Measurements from ENCODE around the gene TBC1D14. TPM values are rescaled to one million over a fixed set of nuclear protein-coding genes. Genes with fewer than 3 reads are reported as not detected.
A peak's percentile ranks its signal among the peaks of the same experiment; 100 is the strongest.

TBC1D14 gene
- total and polyA plus RNA-seq, 2 experiments from 2014 or later: 33.6 to 50.8 TPM

- H4K20me1 ChIP-seq (ENCODE audit: insufficient read depth, poor library complexity, severe bottlenecking): no peaks in the 10 kb centered on the region
- WGBS (ENCODE audit: low lambda C conversion rate, missing lambda C conversion rate): 84% methylated on average over 8 of the region's 8 CpGs
- TF ChIP-seq CTCF (IDR thresholded peaks at IDR 0.05; ENCODE audit: poor library complexity) (no peak), EZH2phosphoT487 (IDR thresholded peaks at IDR 0.05; ENCODE audit: low read depth, severe bottlenecking, unreplicated experiment) (no peak), EZH2 (IDR thresholded peaks at IDR 0.05; ENCODE audit: borderline replicate concordance) (no peak)
These were observed 123.0 kb downstream of the TBC1D14 start for GRCh38 chr4:7032596-7032995.

GRCh38 chr4:7034262-7035081 lies 124.8 kb downstream of the TBC1D14 start:
- WGBS (ENCODE audit: low lambda C conversion rate, missing lambda C conversion rate): 60% methylated on average over 20 of the region's 20 CpGs

More at GRCh38 chr4:7032596-7032995, 123.0 kb downstream of the TBC1D14 start:
- Histone ChIP-seq H3K9me3 (ENCODE audit: low read depth) (no peaks in the 10 kb centered on the region), H3K36me3 (replicated peaks; ENCODE audit: insufficient read depth, low read depth) (peaks cover 3% of the 10 kb centered on the region), H3K4me1 (ENCODE audit: insufficient read depth) (peaks cover 6% of the 10 kb centered on the region), H3K9me2 (replicated peaks; ENCODE audit: insufficient read depth) (no peaks in the 10 kb centered on the region), H2AFZ (no peak overlapping the region), H3K27me3 (no peaks in the 10 kb centered on the region), H3K79me2 (no peaks in the 10 kb centered on the region), H3K4me3 (no peak overlapping the region), H3K4me2 (no peak overlapping the region), H3K27ac (no peak overlapping the region)
- DNase-seq (ENCODE audit: low spot score): no peak

GRCh38 chr4:7037425-7037824 lies 127.8 kb downstream of the TBC1D14 start:
- no peak overlapping the region for H3K4me3 ChIP-seq
- no peak overlapping the region for H2AFZ ChIP-seq
- peaks cover 14% of the 10 kb centered on the region for H3K4me1 ChIP-seq (ENCODE audit: insufficient read depth)
- H3K9me3 ChIP-seq (ENCODE audit: low read depth): no peaks in the 10 kb centered on the region
- H3K27ac ChIP-seq: no peak overlapping the region
- H3K9me2 ChIP-seq (replicated peaks; ENCODE audit: insufficient read depth): no peaks in the 10 kb centered on the region
- 79% methylated on average over 6 of the region's 6 CpGs for WGBS (ENCODE audit: low lambda C conversion rate, missing lambda C conversion rate)
- no peak overlapping the region for H3K4me2 ChIP-seq
- H3K36me3 ChIP-seq (replicated peaks; ENCODE audit: insufficient read depth, low read depth): no peaks in the 10 kb centered on the region
- peaks cover 3% of the 10 kb centered on the region for H3K79me2 ChIP-seq
- DNase-seq (ENCODE audit: low spot score): no peak
- no peak for TF ChIP-seq EZH2 (IDR thresholded peaks at IDR 0.05; ENCODE audit: borderline replicate concordance)
- no peaks in the 10 kb centered on the region for H3K27me3 ChIP-seq
- no peaks in the 10 kb centered on the region for H4K20me1 ChIP-seq (ENCODE audit: insufficient read depth, poor library complexity, severe bottlenecking)

More at GRCh38 chr4:7034262-7035081, 124.8 kb downstream of the TBC1D14 start:
- Histone ChIP-seq H3K27ac (peak overlapping the region; percentile 71), H3K79me2 (no peaks in the 10 kb centered on the region), H2AFZ (no peak overlapping the region), H3K27me3 (no peaks in the 10 kb centered on the region), H3K4me1 (ENCODE audit: insufficient read depth) (peaks cover 6% of the 10 kb centered on the region), H3K4me2 (peak overlapping the region; percentile 62), H3K4me3 (no peak overlapping the region), H3K9me2 (replicated peaks; ENCODE audit: insufficient read depth) (no peaks in the 10 kb centered on the region), H3K9me3 (ENCODE audit: low read depth) (no peaks in the 10 kb centered on the region), H3K36me3 (replicated peaks; ENCODE audit: insufficient read depth, low read depth) (peaks cover 3% of the 10 kb centered on the region), H4K20me1 (ENCODE audit: insufficient read depth, poor library complexity, severe bottlenecking) (no peaks in the 10 kb centered on the region)
- TF ChIP-seq CTCF (IDR thresholded peaks at IDR 0.05; ENCODE audit: poor library complexity) (no peak), EZH2phosphoT487 (IDR thresholded peaks at IDR 0.05; ENCODE audit: low read depth, severe bottlenecking, unreplicated experiment) (no peak), EZH2 (IDR thresholded peaks at IDR 0.05; ENCODE audit: borderline replicate concordance) (no peak)
- peak; percentile 78 for DNase-seq (ENCODE audit: low spot score)

GRCh38 chr4:7040765-7041164 lies 131.1 kb downstream of the TBC1D14 start:
- Histone ChIP-seq H3K27me3 (no peaks in the 10 kb centered on the region), H3K27ac (no peak overlapping the region), H3K4me1 (ENCODE audit: insufficient read depth) (peaks cover 25% of the 10 kb centered on the region), H4K20me1 (ENCODE audit: insufficient read depth, poor library complexity, severe bottlenecking) (peaks cover 22% of the 10 kb centered on the region), H3K79me2 (peaks cover 25% of the 10 kb centered on the region), H3K4me2 (no peak overlapping the region), H3K9me3 (ENCODE audit: low read depth) (no peaks in the 10 kb centered on the region), H3K4me3 (no peak overlapping the region), H3K9me2 (replicated peaks; ENCODE audit: insufficient read depth) (no peaks in the 10 kb centered on the region), H2AFZ (no peak overlapping the region), H3K36me3 (replicated peaks; ENCODE audit: insufficient read depth, low read depth) (no peaks in the 10 kb centered on the region)
- no peak for DNase-seq (ENCODE audit: low spot score)
- TF ChIP-seq CTCF (IDR thresholded peaks at IDR 0.05; ENCODE audit: poor library complexity) (no peak), EZH2phosphoT487 (IDR thresholded peaks at IDR 0.05; ENCODE audit: low read depth, severe bottlenecking, unreplicated experiment) (no peak), EZH2 (IDR thresholded peaks at IDR 0.05; ENCODE audit: borderline replicate concordance) (no peak)
- 85% methylated on average over 4 of the region's 4 CpGs for WGBS (ENCODE audit: low lambda C conversion rate, missing lambda C conversion rate)
